Ramos (cell line): ENCODE data around the gene TRIM48.
"Not testable (repeated sequence)": the region's sequence is repeated elsewhere in the genome, so short reads cannot be mapped to it uniquely, and the experiment has no call there.

Source experiments
- in situ Hi-C: fragments of 300-500 bp; cut with MboI; formaldehyde crosslinking; loops from one replicate; pipeline ENCODE4 v1.14.3; 2022; ENCODE audit warnings: low sequenced_read_pairs; ENCODE audit not compliant: unreplicated experiment

The TRIM48 gene

GRCh38 chr11:55261855-55262254 lies at the start of gene TRIM48:
Gene TRIM48, plus strand, starts transcription at chr11:55262155. Its CDS starts 113 bp downstream, at chr11:55262268.
- in situ Hi-C loops, result not testable (repeated sequence)

DNA sequence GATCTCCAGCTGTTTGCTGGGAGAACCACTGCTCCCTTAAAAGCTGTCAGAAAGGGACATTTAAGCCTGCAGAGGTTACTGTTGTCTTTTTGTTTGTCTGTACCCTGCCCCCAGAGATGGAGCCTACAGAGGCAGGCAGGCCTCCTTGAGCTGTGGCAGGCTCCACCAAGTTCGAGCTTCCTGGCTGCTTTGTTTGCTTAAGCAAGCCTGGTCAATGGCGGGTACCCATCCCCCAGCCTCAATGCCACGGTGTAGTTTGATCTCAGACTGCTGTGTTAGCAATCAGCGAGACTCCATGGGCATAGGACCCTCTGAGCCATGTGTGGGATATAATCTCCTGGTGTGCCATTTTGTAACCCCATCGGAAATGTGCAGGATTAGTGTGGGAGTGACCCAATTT lies 23.6 kb upstream of the TRIM48 start:
- in situ Hi-C loops, result not testable (repeated sequence)

- in situ Hi-C loops, result no loop called here
Observed at GRCh38 chr11:55263081-55263480, 1.1 kb downstream of the TRIM48 start.
